GM18907 (cell line): ENCODE measurements around the gene TMEM130.
"Not testable (repeated sequence)": the region's sequence is repeated elsewhere in the genome, so short reads cannot be mapped to it uniquely, and the experiment has no call there.

Experiments used
- ATAC-seq: cut with Tn5 transposase; IDR thresholded peaks from one replicate; pipeline ENCODE4 v1.9.1; 2021; ENCODE audit warnings: mild to moderate bottlenecking, moderate library complexity; ENCODE audit not compliant: unreplicated experiment

TMEM130 gene

GRCh38 chr7:98877692-98878364, 8.0 kb upstream of the TMEM130 start:
- no peak for ATAC-seq

GRCh38 chr7:98877146-98877545, 7.3 kb upstream of the TMEM130 start:
- no peak for ATAC-seq

GRCh38 chr7:98875501-98875900, 5.7 kb upstream of the TMEM130 start:
- ATAC-seq, result no peak

DNA sequence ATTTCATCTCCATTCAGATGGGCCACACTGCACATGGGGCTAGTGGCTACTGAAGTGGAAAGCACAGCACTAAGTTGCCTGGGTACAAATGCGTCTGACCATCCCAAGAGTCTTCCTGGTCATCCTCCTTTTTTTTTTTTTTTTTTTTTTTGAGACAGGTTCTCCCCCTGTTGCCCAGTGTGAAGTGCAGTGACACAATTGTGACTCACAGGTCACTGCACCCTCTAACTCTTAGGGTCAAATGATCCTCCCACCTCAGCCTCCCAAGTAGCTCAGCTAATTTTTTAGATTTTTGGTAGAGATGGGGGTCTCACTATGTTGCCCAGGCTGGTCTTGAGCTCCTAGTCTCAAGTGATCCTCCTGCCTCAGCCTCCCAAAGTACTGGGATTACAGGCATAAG, 5.1 kb upstream of the TMEM130 start:
- ATAC-seq, result no peak

- ATAC-seq, result not testable (repeated sequence)
Observed at GRCh38 chr7:98873610-98874009, 3.8 kb upstream of the TMEM130 start.

DNA sequence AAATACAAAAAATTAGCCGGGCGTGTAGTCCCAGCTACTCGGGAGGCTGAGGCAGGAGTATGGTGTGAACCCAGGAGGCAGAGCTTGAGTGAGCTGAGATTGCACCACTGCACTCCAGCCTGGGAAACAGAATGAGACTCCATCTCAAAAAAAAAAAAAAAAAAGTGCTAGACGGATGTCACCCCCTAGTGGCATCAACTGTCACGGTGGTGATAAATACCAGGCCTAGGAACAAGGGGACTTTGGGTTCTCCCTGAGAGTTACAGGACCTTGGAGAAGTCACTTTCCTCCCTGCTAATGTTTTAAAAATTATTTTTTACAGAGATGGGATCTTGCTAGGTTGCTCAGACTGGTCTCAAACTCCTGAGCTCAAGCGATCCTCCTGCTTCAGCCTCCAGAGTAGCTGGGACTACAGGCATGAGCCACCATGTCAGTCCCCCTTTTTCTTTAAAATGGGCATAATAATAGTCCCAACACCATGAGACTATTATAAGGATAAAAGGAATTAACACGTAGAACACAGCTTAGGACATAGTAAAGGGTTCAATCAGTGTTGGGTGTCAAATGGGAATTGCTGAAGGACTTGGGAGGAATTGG, 2.6 kb upstream of the TMEM130 start:
- no peak for ATAC-seq

GRCh38 chr7:98870807-98871491, 1.1 kb upstream of the TMEM130 start:
- ATAC-seq, result no peak

DNA sequence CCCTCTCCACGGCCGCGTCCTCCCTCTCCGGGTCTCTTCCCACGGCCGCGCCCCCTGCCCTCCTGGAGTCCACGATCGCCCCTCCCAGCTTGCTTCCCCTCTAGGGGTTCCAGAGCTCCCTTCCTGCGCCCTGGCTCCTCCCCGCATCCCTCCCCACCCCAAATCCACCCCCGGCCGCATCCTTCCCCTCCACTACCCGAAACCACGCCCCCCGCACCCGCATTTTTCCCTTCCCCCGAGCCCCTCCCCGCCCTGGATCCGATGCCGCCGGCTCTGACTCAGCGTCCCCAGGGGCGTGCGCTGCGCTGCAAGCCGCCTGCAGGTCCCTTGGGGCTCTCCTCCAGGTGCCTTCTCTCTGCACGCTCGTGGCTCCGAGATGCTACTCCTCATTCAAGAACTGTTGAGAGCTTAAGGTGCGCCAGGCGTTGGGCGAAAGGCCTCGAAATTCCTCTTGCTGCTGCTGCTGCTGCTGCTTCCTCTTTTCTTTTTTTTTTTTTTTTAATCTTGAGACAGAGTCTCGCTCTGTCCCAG, 372 bp upstream of the TMEM130 start:
- ATAC-seq, result peak; percentile 75

DNA sequence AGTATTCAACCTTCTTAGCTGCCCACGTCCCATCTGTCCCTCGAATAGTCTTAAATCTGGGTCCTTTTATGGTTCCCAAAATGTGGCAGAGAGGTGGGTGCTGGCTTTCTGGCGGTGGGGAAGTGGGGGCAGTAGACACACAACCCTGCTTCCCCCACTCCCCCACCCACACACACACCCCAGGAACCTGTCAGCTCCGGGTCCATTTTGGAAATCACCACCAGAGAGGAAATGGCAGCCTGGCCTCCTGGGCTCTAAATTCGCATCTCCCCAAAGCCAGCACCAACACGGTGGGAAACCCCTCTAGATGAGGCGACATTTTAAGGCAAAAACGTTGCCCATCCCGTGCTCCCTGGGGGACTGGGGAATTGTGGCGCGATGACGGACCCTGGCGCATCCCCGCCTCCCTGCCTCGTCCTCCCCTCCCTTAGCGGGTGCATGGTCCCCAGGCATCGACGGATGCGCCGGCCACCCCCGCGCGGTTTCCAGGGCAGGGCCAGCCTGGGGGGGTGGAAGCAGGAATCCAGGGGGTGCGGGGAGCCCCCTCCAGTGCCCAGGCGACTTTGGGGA, 702 bp downstream of the TMEM130 start:
- ATAC-seq, result no peak

GRCh38 chr7:98868450-98868849, 1.4 kb downstream of the TMEM130 start:
- ATAC-seq, result no peak

DNA sequence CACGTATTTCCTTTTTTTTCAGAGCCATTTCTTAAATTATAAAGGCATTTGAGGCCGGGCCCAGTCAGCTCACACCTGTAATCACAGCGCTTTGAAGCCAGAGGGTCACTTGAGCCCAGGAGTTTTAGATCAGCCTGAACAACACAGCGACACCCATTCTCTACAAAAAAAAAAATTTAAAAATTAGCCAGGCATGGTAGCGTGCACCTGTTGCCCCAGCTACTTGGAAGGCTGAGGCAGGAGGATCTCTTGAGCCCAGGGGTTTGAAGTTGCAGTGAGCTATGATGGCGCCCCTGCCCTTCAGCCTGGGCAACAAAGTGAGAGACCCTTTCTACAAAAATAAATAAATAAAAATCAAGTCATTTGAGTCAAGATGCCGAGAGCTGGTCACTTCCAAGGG, 3.0 kb downstream of the TMEM130 start:
- ATAC-seq, result no peak

DNA sequence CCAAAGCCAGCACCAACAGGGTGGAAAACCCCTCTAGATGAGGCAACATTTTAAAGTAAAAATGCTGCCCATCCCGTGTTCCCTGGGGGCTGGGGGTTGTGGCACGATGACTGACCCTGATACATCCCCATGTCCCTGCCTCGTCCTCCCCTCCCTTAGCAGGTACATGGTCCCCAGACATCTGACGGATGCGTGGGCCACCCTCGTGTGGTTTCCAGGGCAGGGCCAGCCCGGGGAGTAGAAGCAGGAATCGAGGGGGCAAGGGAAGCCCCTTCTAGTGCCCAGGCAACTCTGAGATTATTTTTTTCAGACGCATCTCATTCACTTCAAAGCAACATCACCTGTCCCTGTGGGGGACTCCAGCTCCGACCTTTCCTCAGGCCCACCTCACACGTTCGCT, 3.5 kb downstream of the TMEM130 start:
- ATAC-seq, result no peak

GRCh38 chr7:98864731-98865453, 4.9 kb downstream of the TMEM130 start:
- ATAC-seq, result no peak

GRCh38 chr7:98863601-98864000, 6.2 kb downstream of the TMEM130 start:
- ATAC-seq, result no peak

GRCh38 chr7:98862716-98863420, 6.9 kb downstream of the TMEM130 start:
- no peak for ATAC-seq

GRCh38 chr7:98862203-98862602, 7.6 kb downstream of the TMEM130 start:
- ATAC-seq, result no peak

DNA sequence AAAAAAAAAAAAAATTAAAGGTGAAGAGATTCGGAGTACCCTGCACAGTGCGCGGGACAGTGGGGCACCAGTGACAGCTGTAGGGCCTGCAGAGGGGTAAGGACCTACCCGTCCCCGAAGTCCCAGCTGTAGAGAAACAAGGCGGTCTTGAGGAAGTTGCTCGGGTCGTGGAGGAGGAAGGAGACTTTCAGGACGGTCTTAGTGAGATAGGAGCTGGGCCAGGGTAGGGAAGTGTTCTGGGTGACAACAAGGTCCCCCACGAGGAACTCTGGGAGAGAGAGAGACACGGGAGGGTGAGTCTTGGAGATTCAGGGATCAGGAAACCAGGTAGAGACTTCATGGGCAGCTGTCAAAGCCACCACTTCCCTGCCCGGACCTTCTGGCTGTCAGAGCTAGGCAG, 9.7 kb downstream of the TMEM130 start:
- ATAC-seq, result no peak

DNA sequence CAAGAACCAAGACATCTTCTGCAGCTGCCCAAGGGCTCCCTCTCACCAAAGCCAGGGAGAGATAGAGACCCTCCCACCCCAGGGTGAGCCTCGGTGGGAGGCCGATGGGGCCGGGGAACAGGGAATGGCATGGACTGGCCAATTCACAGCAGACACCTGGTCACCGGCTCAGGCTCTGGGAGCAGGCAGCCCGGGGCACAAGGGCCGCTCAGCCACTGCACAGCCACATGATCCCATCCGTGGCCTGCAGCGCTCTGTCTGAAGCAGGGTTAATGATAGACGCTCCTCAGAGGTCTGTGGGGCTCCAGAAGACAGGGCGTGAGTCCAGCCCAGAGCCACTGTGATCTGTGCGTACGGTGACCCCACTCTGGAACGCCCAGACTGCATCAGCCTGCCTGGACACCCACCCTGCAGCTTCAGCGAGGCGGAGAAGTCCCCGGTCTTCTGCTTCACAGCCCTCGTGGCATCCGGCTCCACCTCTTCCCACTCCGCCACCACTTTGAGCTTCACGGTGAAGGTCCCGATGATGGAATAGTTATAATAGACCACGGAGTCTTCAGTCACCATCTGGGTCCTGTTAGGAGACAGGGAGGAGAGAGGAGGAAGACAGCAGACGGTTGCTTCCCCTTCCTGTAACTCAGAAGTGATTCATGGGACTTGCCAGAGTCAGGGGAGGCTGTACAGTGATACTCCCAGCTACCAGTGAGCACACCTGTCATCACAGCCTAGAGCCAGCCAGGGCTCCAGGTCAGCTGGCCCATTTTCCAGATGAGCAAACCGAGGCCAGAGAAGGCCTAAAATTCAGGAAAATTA, 14.0 kb downstream of the TMEM130 start:
- no peak for ATAC-seq

- ATAC-seq, result no peak
Observed at GRCh38 chr7:98852826-98853225, 17.0 kb downstream of the TMEM130 start.

DNA sequence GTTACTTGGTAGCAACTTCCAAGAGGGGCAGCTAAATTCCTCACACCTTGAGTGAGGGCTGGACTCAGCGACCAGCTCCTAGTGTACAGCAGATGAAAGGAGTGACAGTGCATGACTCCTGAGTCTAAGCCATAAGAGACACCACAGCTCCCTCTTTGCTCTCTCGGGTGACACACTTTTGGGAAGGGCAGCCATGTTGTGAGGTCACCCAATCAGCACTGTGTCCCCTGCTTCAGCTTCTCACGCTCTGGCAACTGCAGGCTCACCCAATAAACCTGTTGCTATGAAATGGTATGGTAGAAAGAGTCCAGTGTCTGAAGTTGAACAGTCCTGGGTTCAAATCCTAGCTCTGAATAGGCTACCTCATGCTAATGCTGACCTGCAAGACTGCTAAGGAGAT, 20.9 kb downstream of the TMEM130 start:
- ATAC-seq, result no peak
